SK-N-SH (cell line): Measurements from ENCODE around the gene CACNA2D3. TPM values are rescaled to one million over a fixed set of nuclear protein-coding genes. Genes with fewer than 3 reads are reported as not detected.

Experiments used
- CTCF ChIA-PET: fragments of 300-600, 350-600 bp; formaldehyde crosslinking; extraction: SDS; loops from one replicate; lab custom pipeline; 2021; lab: Yijun Ruan, JAX
- POLR2A ChIA-PET: fragments of 350-600 bp; sonication (Branson Sonifier 250); formaldehyde crosslinking; extraction: SDS; loops from one replicate; lab custom pipeline; 2020; ENCODE audit warnings: antibody characterized with exemption, inconsistent platforms; lab: Yijun Ruan, JAX
- DNase-seq: peaks from one replicate; pipeline ENCODE4 v3.0.0; 2012
- H2AFZ ChIP-seq: fragments of 200-600 bp; sonication (generic); 2 replicates; pipeline ENCODE4 v1.8.1; 2016; ENCODE audit warnings: antibody characterized with exemption, mild to moderate bottlenecking, low read depth
- H3F3A ChIP-seq: fragments of 200-600 bp; sonication (generic); replicated peaks from 2 replicates; pipeline ENCODE3; 2016; ENCODE audit warnings: antibody characterized with exemption, mild to moderate bottlenecking; ENCODE audit not compliant: insufficient read depth
- H3K27ac ChIP-seq, 2 experiments: fragments of 200-500 bp in 1 of 2; fragments of 200-600 bp in 1 of 2; sonication (Bioruptor generic) in 1 of 2; sonication (generic), shearing (Covaris generic) in 1 of 2; 2 replicates each; pipeline versions ENCODE4 v1.5.1 to v1.6.1; 2014 to 2016; ENCODE audit warnings: low read depth in 2 of 2, inconsistent platforms in 1 of 2, low read length in 1 of 2, mild to moderate bottlenecking in 1 of 2, mixed read lengths in 1 of 2
- H3K27me3 ChIP-seq: fragments of 200-600 bp; sonication (generic), shearing (Covaris generic); 2 replicates; pipeline ENCODE4 v1.6.1; 2016; ENCODE audit warnings: mixed run types; ENCODE audit not compliant: insufficient read depth
- H3K36me3 ChIP-seq, 2 experiments: fragments of 200-500 bp in 1 of 2; fragments of 200-600 bp in 1 of 2; sonication (Bioruptor generic) in 1 of 2; sonication (generic) in 1 of 2; replicated peaks in 1 of 2; 2 replicates each; pipeline versions ENCODE3 to v1.5.1; 2014 to 2016; ENCODE audit warnings: low read length in 1 of 2, mild to moderate bottlenecking in 1 of 2; ENCODE audit not compliant: insufficient read depth in 2 of 2, control insufficient read depth in 1 of 2
- H3K4me1 ChIP-seq, 2 experiments: fragments of 200-500 bp in 1 of 2; fragments of 200-600 bp in 1 of 2; sonication (Bioruptor generic) in 1 of 2; sonication (generic), shearing (Covaris generic) in 1 of 2; 2 replicates each; pipeline versions ENCODE4 v1.5.1 to v1.6.1; 2014 to 2016; ENCODE audit warnings: low read depth in 1 of 2, low read length in 1 of 2, mixed run types in 1 of 2; ENCODE audit not compliant: insufficient read depth in 2 of 2, control insufficient read depth in 1 of 2
- H3K4me2 ChIP-seq: fragments of 200-600 bp; sonication (generic), shearing (Covaris generic); 2 replicates; pipeline ENCODE4 v1.6.1; 2017; ENCODE audit warnings: mixed run types
- H3K4me3 ChIP-seq, 2 experiments: fragments of 200-500 bp in 1 of 2; fragments of 200-600 bp in 1 of 2; sonication (Bioruptor generic) in 1 of 2; sonication (generic), shearing (Covaris generic) in 1 of 2; 2 replicates each; pipeline versions ENCODE4 v1.5.1 to v1.8.1; 2014 to 2016; ENCODE audit warnings: low read depth in 2 of 2, inconsistent platforms in 1 of 2, low read length in 1 of 2, mild to moderate bottlenecking in 1 of 2, mixed read lengths in 1 of 2, moderate library complexity in 1 of 2
- H3K79me2 ChIP-seq: fragments of 200-600 bp; sonication (generic); 2 replicates; pipeline ENCODE4 v1.8.1; 2017; ENCODE audit warnings: mild to moderate bottlenecking; ENCODE audit not compliant: insufficient read depth
- H3K9ac ChIP-seq: fragments of 200-600 bp; sonication (generic); 2 replicates; pipeline ENCODE4 v1.6.1; 2017; ENCODE audit warnings: mixed run types
- H3K9me2 ChIP-seq: fragments of 200-600 bp; sonication (generic); 2 replicates; pipeline ENCODE4 v1.6.1; 2017; ENCODE audit warnings: mixed run types
- H3K9me3 ChIP-seq: fragments of 200-600 bp; sonication (generic); 2 replicates; pipeline ENCODE4 v1.6.1; 2017; ENCODE audit warnings: mixed run types, mild to moderate bottlenecking, moderate library complexity
- H4K20me1 ChIP-seq: fragments of 200-600 bp; sonication (generic); 2 replicates; pipeline ENCODE4 v1.6.1; 2017; ENCODE audit warnings: mild to moderate bottlenecking, mixed run types; ENCODE audit not compliant: insufficient read depth
- EZH2phosphoT487 ChIP-seq: fragments of 200-600 bp; sonication (generic); IDR thresholded peaks from 2 replicates; pipeline ENCODE4 v1.6.1; 2017; ENCODE audit warnings: low read depth, mixed run types, mild to moderate bottlenecking, antibody characterized with exemption, moderate library complexity, borderline replicate concordance
- GABPA ChIP-seq: IDR thresholded peaks from 2 replicates; pipeline ENCODE4 v1.4.0; 2012; ENCODE audit warnings: low read depth, mild to moderate bottlenecking
- MXI1 ChIP-seq: IDR thresholded peaks from 2 replicates; pipeline ENCODE4 v1.6.1; 2012; ENCODE audit warnings: mild to moderate bottlenecking, low read depth, low read length, improper control_type of control experiment
- NFIC ChIP-seq: IDR thresholded peaks from 2 replicates; pipeline ENCODE4 v1.4.0; 2012; ENCODE audit warnings: borderline replicate concordance
- NRF1 ChIP-seq: IDR thresholded peaks from 2 replicates; pipeline ENCODE4 v1.6.1; 2012; ENCODE audit warnings: low read depth, mild to moderate bottlenecking, low read length
- SIN3A ChIP-seq: IDR thresholded peaks from 2 replicates; pipeline ENCODE4 v1.6.1; 2012; ENCODE audit warnings: low read depth, mild to moderate bottlenecking, low read length, moderate library complexity, borderline replicate concordance
- TAF1 ChIP-seq: IDR thresholded peaks from 2 replicates; pipeline ENCODE4 v1.6.1; 2012; ENCODE audit warnings: low read depth, mild to moderate bottlenecking, low read length, moderate library complexity, borderline replicate concordance
- TEAD4 ChIP-seq: IDR thresholded peaks from 2 replicates; pipeline ENCODE4 v1.4.0; 2012; ENCODE audit warnings: mild to moderate bottlenecking, borderline replicate concordance; ENCODE audit not compliant: insufficient read depth
- WGBS: methylation state at CpG from one replicate; pipeline ENCODE4 v1.1.6; 2017; ENCODE audit warnings: low lambda C conversion rate; 5-methylcytosine and 5-hydroxymethylcytosine counted together
- polyA plus RNA-seq, 3 experiments: library from polyadenylated mRNA; depleted of rRNA; stranded (reverse); fragments of >200 nt; gene quantifications; 2 replicates each; pipeline ENCODE4 v1.2.3, GENCODE V29; 2012
- TF ChIP-seq, protein P1 (sequence below): fragments of 150-350 bp; IDR thresholded peaks from 2 replicates; pipeline ENCODE4 v1.6.1; 2016; ENCODE audit warnings: mild to moderate bottlenecking, low read depth, low read length
- TF ChIP-seq, protein P2 (sequence below): fragments of 200-600 bp; sonication (generic); IDR thresholded peaks from 2 replicates; pipeline ENCODE4 v1.6.1; 2017; ENCODE audit warnings: antibody characterized with exemption, mild to moderate bottlenecking, moderate library complexity

The CACNA2D3 gene
- polyA plus RNA-seq, 1 of the 3 experiments (the other 2 are of a cell fraction), result 0.15 TPM

DNA sequence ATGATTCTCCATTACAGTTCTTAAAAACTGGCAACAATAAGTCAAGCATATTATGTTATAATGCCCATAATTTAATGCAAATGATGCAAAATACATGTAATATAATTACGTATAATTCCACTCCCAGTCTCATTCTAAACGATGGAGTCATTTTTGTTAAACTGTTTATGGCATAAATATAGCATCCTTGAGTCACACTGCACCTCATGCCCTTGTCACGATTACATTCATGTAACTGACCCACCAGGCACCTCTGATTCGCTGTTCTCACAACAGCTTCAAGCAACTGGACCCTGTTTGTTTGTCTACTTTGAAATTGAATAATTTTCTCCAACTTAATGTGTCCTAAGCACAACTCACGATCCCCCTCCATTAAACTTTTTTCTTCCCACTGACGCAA lies 953.5 kb downstream of the CACNA2D3 start:
- H3K36me3 ChIP-seq, result no peaks in the 10 kb centered on the region
- H3K79me2 ChIP-seq, result no peaks in the 10 kb centered on the region
- no peak overlapping the region for H3K9ac ChIP-seq
- no peaks in the 10 kb centered on the region for H3K9me2 ChIP-seq
- H3K4me1 ChIP-seq, result no peaks in the 10 kb centered on the region; a peak in 1 of 4 replicates
- H3K27me3 ChIP-seq, result no peaks in the 10 kb centered on the region
- no peaks in the 10 kb centered on the region for H4K20me1 ChIP-seq
- WGBS, result 64% methylated on average over 6 of the region's 6 CpGs
- no peak overlapping the region for H3K27ac ChIP-seq
- ChIA-PET CTCF (interaction anchor here (0.8 kb wide), 1 partner anchor 10 kb away, joined by 3 read pairs; no protein-coding TSS in a partner anchor), POLR2A (no interaction called here)
- no peak overlapping the region for H3K4me2 ChIP-seq
- no peak for DNase-seq
- H3K9me3 ChIP-seq, result no peaks in the 10 kb centered on the region
- H2AFZ ChIP-seq, result no peak overlapping the region
- H3F3A ChIP-seq, result no peaks in the 10 kb centered on the region
- TF ChIP-seq TEAD4, result no peak
- TF ChIP-seq, protein P1, sequence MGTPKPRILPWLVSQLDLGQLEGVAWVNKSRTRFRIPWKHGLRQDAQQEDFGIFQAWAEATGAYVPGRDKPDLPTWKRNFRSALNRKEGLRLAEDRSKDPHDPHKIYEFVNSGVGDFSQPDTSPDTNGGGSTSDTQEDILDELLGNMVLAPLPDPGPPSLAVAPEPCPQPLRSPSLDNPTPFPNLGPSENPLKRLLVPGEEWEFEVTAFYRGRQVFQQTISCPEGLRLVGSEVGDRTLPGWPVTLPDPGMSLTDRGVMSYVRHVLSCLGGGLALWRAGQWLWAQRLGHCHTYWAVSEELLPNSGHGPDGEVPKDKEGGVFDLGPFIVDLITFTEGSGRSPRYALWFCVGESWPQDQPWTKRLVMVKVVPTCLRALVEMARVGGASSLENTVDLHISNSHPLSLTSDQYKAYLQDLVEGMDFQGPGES, result no peak
- no peak for TF ChIP-seq TAF1
- no peak for TF ChIP-seq MXI1
- no peak for TF ChIP-seq EZH2phosphoT487
- TF ChIP-seq SIN3A, result no peak
- TF ChIP-seq NFIC, result no peak
- TF ChIP-seq, protein P2, sequence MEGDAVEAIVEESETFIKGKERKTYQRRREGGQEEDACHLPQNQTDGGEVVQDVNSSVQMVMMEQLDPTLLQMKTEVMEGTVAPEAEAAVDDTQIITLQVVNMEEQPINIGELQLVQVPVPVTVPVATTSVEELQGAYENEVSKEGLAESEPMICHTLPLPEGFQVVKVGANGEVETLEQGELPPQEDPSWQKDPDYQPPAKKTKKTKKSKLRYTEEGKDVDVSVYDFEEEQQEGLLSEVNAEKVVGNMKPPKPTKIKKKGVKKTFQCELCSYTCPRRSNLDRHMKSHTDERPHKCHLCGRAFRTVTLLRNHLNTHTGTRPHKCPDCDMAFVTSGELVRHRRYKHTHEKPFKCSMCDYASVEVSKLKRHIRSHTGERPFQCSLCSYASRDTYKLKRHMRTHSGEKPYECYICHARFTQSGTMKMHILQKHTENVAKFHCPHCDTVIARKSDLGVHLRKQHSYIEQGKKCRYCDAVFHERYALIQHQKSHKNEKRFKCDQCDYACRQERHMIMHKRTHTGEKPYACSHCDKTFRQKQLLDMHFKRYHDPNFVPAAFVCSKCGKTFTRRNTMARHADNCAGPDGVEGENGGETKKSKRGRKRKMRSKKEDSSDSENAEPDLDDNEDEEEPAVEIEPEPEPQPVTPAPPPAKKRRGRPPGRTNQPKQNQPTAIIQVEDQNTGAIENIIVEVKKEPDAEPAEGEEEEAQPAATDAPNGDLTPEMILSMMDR, result no peak
- TF ChIP-seq NRF1, result no peak
- TF ChIP-seq, all 33 proteins: peak for 0
- no peak overlapping the region for H3K4me3 ChIP-seq

DNA sequence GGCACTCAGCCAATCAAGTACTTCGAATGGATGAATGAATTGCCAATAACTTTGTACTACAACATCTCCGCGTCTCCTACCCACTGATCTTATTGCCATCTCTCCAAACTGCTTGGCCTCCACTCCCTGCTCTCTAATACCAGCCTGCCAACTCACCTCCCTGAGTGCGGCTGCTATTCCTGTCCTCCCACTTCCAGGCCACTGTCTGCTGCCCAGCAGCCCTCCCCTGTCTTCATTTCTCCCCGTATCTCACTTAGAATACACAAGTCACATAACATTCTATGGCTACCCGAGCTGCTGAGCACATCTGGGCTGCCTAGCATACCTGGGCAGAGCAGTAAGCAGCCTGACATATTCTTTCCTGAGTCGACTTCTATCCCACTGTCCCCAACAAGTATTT lies 955.4 kb downstream of the CACNA2D3 start:
- Histone ChIP-seq H4K20me1 (no peaks in the 10 kb centered on the region), H3K36me3 (no peaks in the 10 kb centered on the region), H2AFZ (no peak overlapping the region), H3K4me2 (no peak overlapping the region), H3K27me3 (no peaks in the 10 kb centered on the region), H3F3A (no peaks in the 10 kb centered on the region), H3K9me3 (no peaks in the 10 kb centered on the region), H3K4me1 (no peaks in the 10 kb centered on the region; a peak in 1 of 4 replicates), H3K4me3 (no peak overlapping the region), H3K9me2 (no peaks in the 10 kb centered on the region), H3K79me2 (no peaks in the 10 kb centered on the region), H3K9ac (no peak overlapping the region), H3K27ac (no peak overlapping the region)
- ChIA-PET CTCF (no interaction called here), POLR2A (no interaction called here)
- TF ChIP-seq GABPA, result no peak
- WGBS, result 70% methylated on average over 7 of the region's 7 CpGs
- DNase-seq, result no peak
